Hepatocyte (in vitro differentiated cells): ENCODE measurements around the gene MON2. TPM values are rescaled to one million over a fixed set of nuclear protein-coding genes. Genes with fewer than 3 reads are reported as not detected.

Experiments
- DNase-seq: peaks from one replicate; pipeline ENCODE4 v3.0.0-alpha.2; 2016; ENCODE audit warnings: low spot score
- H2AFZ ChIP-seq: fragments of 200-600 bp; sonication (generic); 2 replicates; pipeline ENCODE4 v1.6.0; 2016; ENCODE audit warnings: antibody characterized with exemption, mild to moderate bottlenecking
- H3K27ac ChIP-seq: fragments of 200-600 bp; sonication (generic); 2 replicates; pipeline ENCODE4 v1.5.1; 2016; ENCODE audit warnings: mild to moderate bottlenecking
- H3K27me3 ChIP-seq: fragments of 200-600 bp; sonication (generic); 2 replicates; pipeline ENCODE4 v1.6.1; 2016
- H3K36me3 ChIP-seq: fragments of 200-600 bp; sonication (generic); replicated peaks from 2 replicates; pipeline ENCODE4 v1.5.1; 2016; ENCODE audit warnings: low read depth; ENCODE audit not compliant: insufficient read depth
- H3K4me1 ChIP-seq: fragments of 200-600 bp; sonication (generic); 2 replicates; pipeline ENCODE4 v1.5.1; 2016; ENCODE audit warnings: mild to moderate bottlenecking, moderate library complexity; ENCODE audit not compliant: insufficient read depth
- H3K4me2 ChIP-seq: fragments of 200-600 bp; sonication (generic); 2 replicates; pipeline ENCODE4 v1.6.0; 2016
- H3K4me3 ChIP-seq: fragments of 200-600 bp; sonication (generic); 2 replicates; pipeline ENCODE4 v1.5.1; 2016; ENCODE audit warnings: mild to moderate bottlenecking
- H3K79me2 ChIP-seq: fragments of 200-600 bp; sonication (generic); 2 replicates; pipeline ENCODE4 v1.6.0; 2017; ENCODE audit warnings: mild to moderate bottlenecking
- H3K9me2 ChIP-seq: fragments of 200-600 bp; sonication (generic); replicated peaks from 2 replicates; pipeline ENCODE4 v1.6.0; 2017; ENCODE audit warnings: mild to moderate bottlenecking; ENCODE audit not compliant: insufficient read depth
- H3K9me3 ChIP-seq: fragments of 200-600 bp; sonication (generic); 2 replicates; pipeline ENCODE4 v1.5.1; 2016; ENCODE audit warnings: low read depth, mild to moderate bottlenecking
- H4K20me1 ChIP-seq: fragments of 200-600 bp; sonication (generic); 2 replicates; pipeline ENCODE4 v1.6.0; 2016; ENCODE audit warnings: mild to moderate bottlenecking; ENCODE audit not compliant: insufficient read depth, poor library complexity, severe bottlenecking
- CTCF ChIP-seq: fragments of 200-600 bp; sonication (generic); IDR thresholded peaks from 2 replicates; pipeline ENCODE4 v1.5.1; 2016; ENCODE audit warnings: antibody characterized with exemption, mild to moderate bottlenecking; ENCODE audit not compliant: poor library complexity
- EZH2 ChIP-seq: fragments of 200-600 bp; sonication (generic); IDR thresholded peaks from 2 replicates; pipeline ENCODE4 v1.6.1; 2016; ENCODE audit warnings: antibody characterized with exemption, mild to moderate bottlenecking, borderline replicate concordance
- EZH2phosphoT487 ChIP-seq: fragments of 200-600 bp; sonication (generic); IDR thresholded peaks from one replicate; pipeline ENCODE4 v1.6.1; 2018; ENCODE audit warnings: antibody characterized with exemption, mild to moderate bottlenecking, low read depth, moderate library complexity; ENCODE audit not compliant: unreplicated experiment, severe bottlenecking
- WGBS: methylation state at CpG from one replicate; pipeline ENCODE4 v1.1.6; 2016; ENCODE audit warnings: low lambda C conversion rate; ENCODE audit errors: missing lambda C conversion rate; 5-methylcytosine and 5-hydroxymethylcytosine counted together
- polyA plus RNA-seq: library from polyadenylated mRNA; unstranded; fragments of >200 nt; fragmentation: Nextera tagmentation; extraction: Ambion mirVana; gene quantifications from 2 replicates; pipeline ENCODE4 v1.2.1, GENCODE V29; 2016
- total RNA-seq: library from RNA; depleted of rRNA; stranded (reverse); fragments of >200 nt; gene quantifications from 2 replicates; pipeline ENCODE4 v1.2.3, GENCODE V29; 2014

The MON2 gene
- total and polyA plus RNA-seq, 2 experiments from 2014 or later = 23.7 to 60.9 TPM

- H3K4me1 ChIP-seq = no peaks in the 10 kb centered on the region
- H3K9me3 ChIP-seq = no peaks in the 10 kb centered on the region
- H3K27ac ChIP-seq = no peak overlapping the region
- no peaks in the 10 kb centered on the region for H3K79me2 ChIP-seq
- no peak overlapping the region for H2AFZ ChIP-seq
- H3K36me3 ChIP-seq = no peaks in the 10 kb centered on the region
- DNase-seq = no peak
- H3K4me2 ChIP-seq = no peak overlapping the region
- TF ChIP-seq EZH2 (no peak), EZH2phosphoT487 (no peak), CTCF (no peak)
- H3K27me3 ChIP-seq = no peaks in the 10 kb centered on the region
- no peak overlapping the region for H3K4me3 ChIP-seq
- WGBS = 19% methylated on average over 2 of the region's 2 CpGs
- H3K9me2 ChIP-seq = no peaks in the 10 kb centered on the region
- H4K20me1 ChIP-seq = no peaks in the 10 kb centered on the region
These were observed 115.4 kb downstream of the MON2 start for GRCh38 chr12:62582065-62582366.

GRCh38 chr12:62584619-62585018 is 118.0 kb downstream of the MON2 start:
- Histone ChIP-seq H3K27me3 (no peaks in the 10 kb centered on the region), H4K20me1 (no peaks in the 10 kb centered on the region), H2AFZ (no peak overlapping the region), H3K27ac (no peak overlapping the region), H3K4me1 (no peaks in the 10 kb centered on the region), H3K36me3 (no peaks in the 10 kb centered on the region), H3K9me3 (no peaks in the 10 kb centered on the region), H3K4me3 (no peak overlapping the region), H3K4me2 (no peak overlapping the region), H3K9me2 (no peaks in the 10 kb centered on the region), H3K79me2 (no peaks in the 10 kb centered on the region)
- TF ChIP-seq EZH2 = no peak
- no peak for TF ChIP-seq CTCF
- DNase-seq = no peak
- 98% methylated on average over 4 of the region's 4 CpGs for WGBS

GRCh38 chr12:62586850-62587249 is 120.2 kb downstream of the MON2 start:
- no peaks in the 10 kb centered on the region for H3K9me2 ChIP-seq
- 70% methylated on average over 2 of the region's 2 CpGs for WGBS
- no peaks in the 10 kb centered on the region for H3K36me3 ChIP-seq
- no peak overlapping the region for H3K4me3 ChIP-seq
- no peaks in the 10 kb centered on the region for H3K4me1 ChIP-seq
- no peaks in the 10 kb centered on the region for H3K9me3 ChIP-seq
- TF ChIP-seq EZH2 (no peak), EZH2phosphoT487 (no peak), CTCF (no peak)
- no peaks in the 10 kb centered on the region for H4K20me1 ChIP-seq
- H3K79me2 ChIP-seq = no peaks in the 10 kb centered on the region
- no peak for DNase-seq
- no peaks in the 10 kb centered on the region for H3K27me3 ChIP-seq
- H3K27ac ChIP-seq = no peak overlapping the region
- no peak overlapping the region for H3K4me2 ChIP-seq
- H2AFZ ChIP-seq = no peak overlapping the region

GRCh38 chr12:62588916-62589315 is 122.3 kb downstream of the MON2 start:
- Histone ChIP-seq H3K9me2 (no peaks in the 10 kb centered on the region), H4K20me1 (no peaks in the 10 kb centered on the region), H3K4me2 (no peak overlapping the region), H3K9me3 (no peaks in the 10 kb centered on the region), H3K27ac (no peak overlapping the region), H3K27me3 (no peaks in the 10 kb centered on the region), H3K36me3 (no peaks in the 10 kb centered on the region), H3K4me1 (no peaks in the 10 kb centered on the region), H3K79me2 (no peaks in the 10 kb centered on the region), H2AFZ (no peak overlapping the region), H3K4me3 (no peak overlapping the region)
- WGBS = 70% methylated on average over 1 of the region's 1 CpG
- no peak for TF ChIP-seq EZH2
- TF ChIP-seq CTCF = no peak
- TF ChIP-seq EZH2phosphoT487 = no peak
- no peak for DNase-seq
